Ishikawa (cell line): ENCODE results near the gene ADAMTSL1.

ENCODE experiments used
- CEBPB ChIP-seq: IDR thresholded peaks from 2 replicates; pipeline ENCODE4 v1.6.1; 2012
- CREB1 ChIP-seq: IDR thresholded peaks from 2 replicates; pipeline ENCODE4 v1.6.1; 2012; ENCODE audit warnings: low read depth
- EGR1 ChIP-seq: IDR thresholded peaks from 2 replicates; pipeline ENCODE4 v1.6.1; 2012
- EP300 ChIP-seq: IDR thresholded peaks from 2 replicates; pipeline ENCODE4 v1.6.1; 2012; ENCODE audit warnings: borderline replicate concordance
- FOXM1 ChIP-seq: IDR thresholded peaks from 2 replicates; pipeline ENCODE4 v1.6.1; 2012; ENCODE audit warnings: low read depth, borderline replicate concordance
- MAX ChIP-seq: IDR thresholded peaks from 2 replicates; pipeline ENCODE4 v1.6.1; 2012
- NFIC ChIP-seq: IDR thresholded peaks from 2 replicates; pipeline ENCODE4 v1.6.1; 2012
- RAD21 ChIP-seq: IDR thresholded peaks from 2 replicates; pipeline ENCODE4 v1.6.1; 2012; ENCODE audit warnings: low read depth
- TAF1 ChIP-seq: IDR thresholded peaks from 2 replicates; pipeline ENCODE4 v1.6.1; 2012; ENCODE audit warnings: low read depth, mild to moderate bottlenecking
- TCF12 ChIP-seq: IDR thresholded peaks from 2 replicates; pipeline ENCODE4 v1.6.1; 2012; ENCODE audit warnings: low read depth
- TEAD4 ChIP-seq: IDR thresholded peaks from 2 replicates; pipeline ENCODE4 v1.6.1; 2012
- USF1 ChIP-seq: IDR thresholded peaks from 2 replicates; pipeline ENCODE4 v1.6.1; 2012
- YY1 ChIP-seq: IDR thresholded peaks from 2 replicates; pipeline ENCODE4 v1.6.1; 2012; ENCODE audit warnings: low read depth
- ZBTB7A ChIP-seq: IDR thresholded peaks from 2 replicates; pipeline ENCODE4 v1.6.1; 2012; ENCODE audit warnings: low read depth
- TF ChIP-seq, protein P1 (sequence below): IDR thresholded peaks from 2 replicates; pipeline ENCODE4 v1.6.1; 2012; ENCODE audit warnings: low read depth, mild to moderate bottlenecking

The ADAMTSL1 gene

GRCh38 chr9:18718393-18718792 is 244.4 kb downstream of the ADAMTSL1 start:
- TF ChIP-seq, protein P1, sequence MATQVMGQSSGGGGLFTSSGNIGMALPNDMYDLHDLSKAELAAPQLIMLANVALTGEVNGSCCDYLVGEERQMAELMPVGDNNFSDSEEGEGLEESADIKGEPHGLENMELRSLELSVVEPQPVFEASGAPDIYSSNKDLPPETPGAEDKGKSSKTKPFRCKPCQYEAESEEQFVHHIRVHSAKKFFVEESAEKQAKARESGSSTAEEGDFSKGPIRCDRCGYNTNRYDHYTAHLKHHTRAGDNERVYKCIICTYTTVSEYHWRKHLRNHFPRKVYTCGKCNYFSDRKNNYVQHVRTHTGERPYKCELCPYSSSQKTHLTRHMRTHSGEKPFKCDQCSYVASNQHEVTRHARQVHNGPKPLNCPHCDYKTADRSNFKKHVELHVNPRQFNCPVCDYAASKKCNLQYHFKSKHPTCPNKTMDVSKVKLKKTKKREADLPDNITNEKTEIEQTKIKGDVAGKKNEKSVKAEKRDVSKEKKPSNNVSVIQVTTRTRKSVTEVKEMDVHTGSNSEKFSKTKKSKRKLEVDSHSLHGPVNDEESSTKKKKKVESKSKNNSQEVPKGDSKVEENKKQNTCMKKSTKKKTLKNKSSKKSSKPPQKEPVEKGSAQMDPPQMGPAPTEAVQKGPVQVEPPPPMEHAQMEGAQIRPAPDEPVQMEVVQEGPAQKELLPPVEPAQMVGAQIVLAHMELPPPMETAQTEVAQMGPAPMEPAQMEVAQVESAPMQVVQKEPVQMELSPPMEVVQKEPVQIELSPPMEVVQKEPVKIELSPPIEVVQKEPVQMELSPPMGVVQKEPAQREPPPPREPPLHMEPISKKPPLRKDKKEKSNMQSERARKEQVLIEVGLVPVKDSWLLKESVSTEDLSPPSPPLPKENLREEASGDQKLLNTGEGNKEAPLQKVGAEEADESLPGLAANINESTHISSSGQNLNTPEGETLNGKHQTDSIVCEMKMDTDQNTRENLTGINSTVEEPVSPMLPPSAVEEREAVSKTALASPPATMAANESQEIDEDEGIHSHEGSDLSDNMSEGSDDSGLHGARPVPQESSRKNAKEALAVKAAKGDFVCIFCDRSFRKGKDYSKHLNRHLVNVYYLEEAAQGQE, result no peak
- no peak for TF ChIP-seq CEBPB
- TF ChIP-seq CREB1, result no peak
- TF ChIP-seq TEAD4, result no peak
- TF ChIP-seq ZBTB7A, result no peak
- TF ChIP-seq EP300, result no peak
- no peak for TF ChIP-seq USF1
- no peak for TF ChIP-seq TAF1
- no peak for TF ChIP-seq EGR1
- no peak for TF ChIP-seq MAX
- no peak for TF ChIP-seq YY1
- TF ChIP-seq TCF12, result no peak

DNA sequence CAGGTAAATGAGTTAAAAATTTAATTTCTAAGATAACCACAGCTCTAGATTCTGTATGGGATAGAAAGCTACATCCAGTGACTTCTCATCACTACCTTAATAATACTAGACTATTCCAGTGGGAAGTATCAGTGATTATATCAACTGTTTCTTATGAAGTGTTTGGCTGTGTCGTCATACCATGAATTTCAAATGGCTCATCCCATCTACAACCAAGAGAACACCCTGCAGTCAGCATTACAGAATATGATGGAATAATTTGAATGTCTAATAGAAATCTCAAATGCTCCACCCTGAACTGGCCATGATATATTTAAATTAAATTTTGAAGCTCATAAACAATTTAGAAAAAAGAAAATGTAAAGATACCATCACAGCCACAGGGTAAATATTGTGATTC is 245.0 kb downstream of the ADAMTSL1 start:
- no peak for TF ChIP-seq TEAD4
- no peak for TF ChIP-seq EP300
- TF ChIP-seq EGR1, result no peak
- no peak for TF ChIP-seq ZBTB7A
- TF ChIP-seq YY1, result no peak
- no peak for TF ChIP-seq FOXM1
- no peak for TF ChIP-seq MAX
- TF ChIP-seq TCF12, result no peak
- TF ChIP-seq CREB1, result no peak
- TF ChIP-seq NFIC, result no peak
- TF ChIP-seq CEBPB, result no peak
- no peak for TF ChIP-seq USF1
- TF ChIP-seq, protein P1, result no peak
- no peak for TF ChIP-seq RAD21
- TF ChIP-seq TAF1, result no peak

DNA sequence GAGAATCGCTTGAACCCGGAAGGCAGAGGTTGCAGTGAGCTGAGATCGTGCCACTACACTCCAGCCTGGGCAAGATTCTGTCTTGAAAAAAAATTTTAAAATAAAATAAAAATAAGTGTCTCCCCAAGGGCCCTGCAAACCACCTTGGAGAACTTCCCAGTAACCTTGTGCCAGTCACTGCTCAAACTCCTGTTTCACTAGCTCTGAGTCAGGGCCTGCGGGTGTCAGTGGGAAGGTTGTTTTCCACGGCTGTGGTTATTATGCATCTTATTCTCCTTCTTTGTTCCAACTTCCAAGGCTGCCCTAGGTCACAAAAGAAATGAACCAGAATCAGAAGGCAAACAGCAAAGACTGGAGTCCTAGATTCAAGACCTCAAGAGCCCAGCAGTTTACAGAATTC is 246.7 kb downstream of the ADAMTSL1 start:
- TF ChIP-seq EP300 (no peak), RAD21 (no peak), MAX (no peak), NFIC (no peak), USF1 (no peak), CREB1 (no peak), ZBTB7A (no peak), CEBPB (no peak), FOXM1 (no peak), TAF1 (no peak), EGR1 (no peak), TCF12 (no peak), TEAD4 (no peak), YY1 (no peak)
- TF ChIP-seq, protein P1, result no peak
